GM12878 (cell line): Measurements from ENCODE around the gene KARS1. TPM values are rescaled to one million over a fixed set of nuclear protein-coding genes. Genes with fewer than 3 reads are reported as not detected.

Experiments used
- ATAC-seq: fragments of 200-7000 bp; cut with Tn5 transposase; 3 replicates; pipeline ENCODE4 v1.9.1; 2020; ENCODE audit warnings: mild to moderate bottlenecking, moderate library complexity
- BruUV-seq: library from RNA; stranded (reverse); fragments of 400-500 nt; replicated peaks from 2 replicates; lab custom pipeline; 2021; lab: Mats Ljungman, UMichigan
- CTCF ChIA-PET: fragments of 300-600 bp; sonication (Branson Sonifier 250); formaldehyde crosslinking; extraction: SDS; loops from one replicate; lab custom pipeline; 2021; ENCODE audit warnings: inconsistent platforms; lab: Yijun Ruan, JAX
- POLR2A ChIA-PET: fragments of 350-600 bp; formaldehyde crosslinking; extraction: SDS; loops from one replicate; lab custom pipeline; 2021; ENCODE audit warnings: inconsistent platforms; lab: Charles Lee
- RAD21 ChIA-PET: fragments of 300-600 bp; sonication (Branson Sonifier 250); formaldehyde crosslinking; loops from one replicate; lab custom pipeline; 2023; ENCODE audit warnings: antibody characterized with exemption; ENCODE audit not compliant: unreplicated experiment; lab: Charles Lee
- SMC1A ChIA-PET: fragments of 300-600 bp; sonication (Branson Sonifier 250); formaldehyde crosslinking; loops from one replicate; lab custom pipeline; 2023; ENCODE audit not compliant: unreplicated experiment, uncharacterized antibody; lab: Charles Lee
- DNase-seq: peaks from one replicate; pipeline ENCODE4 v3.0.0-alpha.2; 2011; ENCODE audit warnings: low read depth, low spot score
- FAIRE-seq: peaks from 3 replicates; lab custom pipeline; 2011; peaks lifted over from hg19 to GRCh38; lab: Jason Lieb, UNC
- H2AFZ ChIP-seq: 2 replicates; pipeline ENCODE4 v1.6.0; 2011; ENCODE audit warnings: low read depth, low read length, control low read depth; ENCODE audit not compliant: control insufficient read depth
- H3K27ac ChIP-seq: 2 replicates; pipeline ENCODE4 v1.5.1; 2011; ENCODE audit warnings: control low read depth; ENCODE audit not compliant: control insufficient read depth, insufficient read depth
- H3K27me3 ChIP-seq, 2 experiments: replicated peaks in 1 of 2; 2 replicates each; pipeline versions ENCODE4 v1.6.0 to v1.6.1; 2011; ENCODE audit warnings: low read length in 1 of 2; ENCODE audit not compliant: control insufficient read depth in 2 of 2, insufficient read depth in 2 of 2
- H3K36me3 ChIP-seq, 2 experiments: 2 replicates each; pipeline ENCODE4 v1.5.1; 2011; ENCODE audit warnings: low read length in 1 of 2; ENCODE audit not compliant: control insufficient read depth in 2 of 2, insufficient read depth in 2 of 2
- H3K4me1 ChIP-seq: 2 replicates; pipeline ENCODE4 v1.6.1; 2011; ENCODE audit warnings: mild to moderate bottlenecking, low read length, moderate library complexity, mixed read lengths; ENCODE audit not compliant: control insufficient read depth, insufficient read depth
- H3K4me2 ChIP-seq: 2 replicates; pipeline ENCODE4 v1.6.0; 2011; ENCODE audit warnings: control low read depth; ENCODE audit not compliant: control insufficient read depth, insufficient read depth
- H3K4me3 ChIP-seq: fragments of 200-600 bp; sonication (generic); 2 replicates; pipeline ENCODE4 v1.5.1; 2016
- H3K79me2 ChIP-seq: 2 replicates; pipeline ENCODE4 v1.6.0; 2011; ENCODE audit warnings: low read length; ENCODE audit not compliant: control insufficient read depth, insufficient read depth
- H3K9ac ChIP-seq: 2 replicates; pipeline ENCODE4 v1.8.0; 2011; ENCODE audit warnings: low read length, control low read depth, mixed read lengths; ENCODE audit not compliant: control insufficient read depth, insufficient read depth
- H3K9me3 ChIP-seq: replicated peaks from 3 replicates; pipeline ENCODE4 v1.5.1; 2011; ENCODE audit warnings: mild to moderate bottlenecking, low read length; ENCODE audit not compliant: control insufficient read depth, insufficient read depth
- H4K20me1 ChIP-seq: 2 replicates; pipeline ENCODE4 v1.6.0; 2011; ENCODE audit not compliant: control insufficient read depth, insufficient read depth
- IRF4 ChIP-seq: IDR thresholded peaks from 2 replicates; pipeline ENCODE4 v1.6.1; 2011; ENCODE audit warnings: low read depth, low read length
- NBN ChIP-seq: fragments of 450-650 bp; IDR thresholded peaks from 2 replicates; pipeline ENCODE4 v1.6.1; 2016
- POLR2A ChIP-seq: IDR thresholded peaks from 2 replicates; pipeline ENCODE4 v1.6.1; 2011; ENCODE audit warnings: low read depth, mild to moderate bottlenecking, low read length
- POU2F2 ChIP-seq: IDR thresholded peaks from 3 replicates; pipeline ENCODE4 v1.6.1; 2011; ENCODE audit warnings: low read depth, mild to moderate bottlenecking, low read length, borderline replicate concordance
- RBBP5 ChIP-seq: fragments of 200-600 bp; sonication (generic); conservative IDR thresholded peaks from 2 replicates; pipeline ENCODE4 v1.6.1; 2016
- SMAD5 ChIP-seq: IDR thresholded peaks from 2 replicates; pipeline ENCODE4 v1.6.1; 2016; ENCODE audit warnings: antibody characterized with exemption, low read depth
- SMARCA5 ChIP-seq: fragments of 450-650 bp; IDR thresholded peaks from 2 replicates; pipeline ENCODE4 v1.6.1; 2017; ENCODE audit warnings: mild to moderate bottlenecking
- STAT3 ChIP-seq: IDR thresholded peaks from 2 replicates; pipeline ENCODE4 v1.6.1; 2011; ENCODE audit warnings: low read depth, low read length, improper control_type of control experiment
- ZBED1 ChIP-seq: IDR thresholded peaks from 2 replicates; pipeline ENCODE4 v1.6.1; 2016; ENCODE audit warnings: borderline replicate concordance
- ZZZ3 ChIP-seq: IDR thresholded peaks from 2 replicates; pipeline ENCODE4 v1.6.1; 2011; ENCODE audit warnings: low read depth; ENCODE audit not compliant: control insufficient read depth, insufficient read length
- WGBS: methylation state at CpG from one replicate; pipeline ENCODE4 v1.1.6; 2016; ENCODE audit warnings: low lambda C conversion rate; ENCODE audit not compliant: insufficient replicate concordance, insufficient coverage; ENCODE audit errors: missing lambda C conversion rate; 5-methylcytosine and 5-hydroxymethylcytosine counted together
- in situ Hi-C: fragments of 300-500 bp; cut with MboI; formaldehyde crosslinking; loops from 9 replicates; pipeline ENCODE4 v1.14.3; 2018; ENCODE audit warnings: mixed read lengths
- intact Hi-C: fragments of 100-400 bp; cut with micrococcal nuclease; formaldehyde crosslinking; loops from one replicate; pipeline ENCODE4 v1.14.2; 2022; ENCODE audit not compliant: unreplicated experiment
- polyA plus RNA-seq, 11 experiments: library from polyadenylated mRNA; depleted of rRNA in 4 of 11; unstranded in 6 of 11; stranded (reverse) in 5 of 11; fragments of >200 nt; fragmentation: Nextera tagmentation in 4 of 11; fragmentation: Illumina TruSeq in 1 of 11; extraction: Ambion mirVana in 4 of 11; extraction: Trizol in 1 of 11; gene quantifications; 1 replicate in 1 of 11; 2 replicates in 10 of 11; pipeline versions ENCODE4 v1.2.1 to v1.2.3, GENCODE V29; 2011 to 2016; ENCODE audit warnings: inconsistent platforms in 2 of 11, missing spikeins in 2 of 11, low read depth in 1 of 11
- total RNA-seq, 4 experiments: library from RNA; depleted of rRNA in 3 of 4; stranded (reverse); fragments of >200 nt in 3 of 4; fragmentation: Illumina TruSeq in 1 of 4; extraction: Trizol in 1 of 4; gene quantifications; 2 replicates each; pipeline versions ENCODE4 v1.2.1 to v1.2.3, GENCODE V29; 2013 to 2021

The KARS1 gene
- total and polyA plus RNA-seq, 10 of the 15 experiments (the other 5 are each of a cell fraction or from before 2014, with no cell fraction given), result 187 to 312 (median 211) TPM

GRCh38 chr16:75606507-75606906, 41.0 kb downstream of the KARS1 start:
- ChIA-PET POLR2A (no interaction called here), SMC1A (interaction anchor here (0.5 to 1.8 kb wide), 5 partner anchors 9 to 85 kb away, joined by 3 to 6 read pairs (median 4); no protein-coding TSS in a partner anchor)
- WGBS, result 100% methylated on average over 1 of the region's 1 CpG

DNA sequence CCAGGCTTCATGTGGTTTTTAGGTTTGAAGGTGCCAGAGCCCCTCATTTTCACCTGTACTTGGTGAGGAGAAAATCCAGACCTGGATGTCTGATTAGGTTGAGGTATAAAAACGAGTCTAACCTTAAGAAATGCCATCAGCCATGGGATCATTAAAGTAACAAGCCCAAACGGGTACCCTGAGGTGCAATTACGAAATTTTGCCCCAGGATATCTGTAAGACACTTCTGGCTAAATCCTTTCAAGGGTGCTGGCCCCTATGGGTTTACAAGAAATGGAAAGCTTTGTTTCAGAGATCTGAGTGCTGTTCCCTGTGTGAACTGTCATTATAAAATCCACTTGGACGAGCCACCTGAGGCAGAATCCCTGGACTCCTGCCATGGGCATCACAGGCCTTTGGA, 44.2 kb downstream of the KARS1 start:
- H3K9me3 ChIP-seq, result peaks cover 7% of the 10 kb centered on the region; the same call in 2 of the 3 replicates
- no peak overlapping the region for H3K9ac ChIP-seq
- H3K4me1 ChIP-seq, result no peaks in the 10 kb centered on the region
- DNase-seq (no peak), FAIRE-seq (no peak), ATAC-seq (no peak)
- TF ChIP-seq ZBED1 (no peak), POLR2A (no peak), RBBP5 (no peak), NBN (no peak), SMAD5 (no peak)
- intact Hi-C loops, result no loop called here
- no peak overlapping the region for H3K4me2 ChIP-seq
- no peaks in the 10 kb centered on the region for H3K79me2 ChIP-seq
- H2AFZ ChIP-seq, result no peak overlapping the region
- no peaks in the 10 kb centered on the region for H3K27me3 ChIP-seq
- CTCF ChIA-PET, result interaction anchor here (1.0 kb wide), 1 partner anchor 18 kb away, joined by 3 read pairs; no protein-coding TSS in a partner anchor
- no peaks in the 10 kb centered on the region for H4K20me1 ChIP-seq
- POLR2A ChIA-PET, result no interaction called here
- H3K36me3 ChIP-seq, result peaks cover 0 to 45% of the 10 kb centered on the region in 2 experiments; a peak in 3 of 4 replicates
- BruUV-seq, result no TSS peak
- RAD21 ChIA-PET, result no interaction called here
- no peak overlapping the region for H3K4me3 ChIP-seq
- WGBS, result 95% methylated on average over 4 of the region's 4 CpGs
- in situ Hi-C loops, result no loop called here
- SMC1A ChIA-PET, result no interaction called here
- no peak overlapping the region for H3K27ac ChIP-seq

More at GRCh38 chr16:75606507-75606906, 41.0 kb downstream of the KARS1 start:
- FAIRE-seq, result no peak
- ChIA-PET RAD21 (interaction anchor here (1.2 kb wide), 1 partner anchor 13 kb away, joined by 3 read pairs; no protein-coding TSS in a partner anchor), CTCF (interaction anchor here (0.8 to 1.3 kb wide), 3 partner anchors 9 to 15 kb away, joined by 3 to 4 read pairs (median 3); no protein-coding TSS in a partner anchor)
- intact Hi-C loops, result no loop called here
- no peak overlapping the region for H3K27ac ChIP-seq
- H2AFZ ChIP-seq, result no peak overlapping the region
- H3K4me2 ChIP-seq, result no peak overlapping the region
- no peak for ATAC-seq
- H3K36me3 ChIP-seq, result peaks cover 2 to 52% of the 10 kb centered on the region in 2 experiments
- H3K27me3 ChIP-seq, result no peaks in the 10 kb centered on the region
- in situ Hi-C loops, result no loop called here
- no peak overlapping the region for H3K4me3 ChIP-seq
- H3K79me2 ChIP-seq, result no peaks in the 10 kb centered on the region; the same call in 1 of the 2 replicates
- DNase-seq, result no peak
- H4K20me1 ChIP-seq, result no peaks in the 10 kb centered on the region
- peaks cover 7% of the 10 kb centered on the region; the same call in 2 of the 3 replicates for H3K9me3 ChIP-seq
- BruUV-seq, result no TSS peak
- no peak for TF ChIP-seq IRF4
- TF ChIP-seq STAT3, result no peak
- no peak for TF ChIP-seq SMARCA5
- TF ChIP-seq POU2F2, result no peak
- TF ChIP-seq ZZZ3, result no peak
- no peaks in the 10 kb centered on the region for H3K4me1 ChIP-seq
- no peak overlapping the region for H3K9ac ChIP-seq
